ENCODE data around the gene HS3ST3A1.

HS3ST3A1 gene

DNA sequence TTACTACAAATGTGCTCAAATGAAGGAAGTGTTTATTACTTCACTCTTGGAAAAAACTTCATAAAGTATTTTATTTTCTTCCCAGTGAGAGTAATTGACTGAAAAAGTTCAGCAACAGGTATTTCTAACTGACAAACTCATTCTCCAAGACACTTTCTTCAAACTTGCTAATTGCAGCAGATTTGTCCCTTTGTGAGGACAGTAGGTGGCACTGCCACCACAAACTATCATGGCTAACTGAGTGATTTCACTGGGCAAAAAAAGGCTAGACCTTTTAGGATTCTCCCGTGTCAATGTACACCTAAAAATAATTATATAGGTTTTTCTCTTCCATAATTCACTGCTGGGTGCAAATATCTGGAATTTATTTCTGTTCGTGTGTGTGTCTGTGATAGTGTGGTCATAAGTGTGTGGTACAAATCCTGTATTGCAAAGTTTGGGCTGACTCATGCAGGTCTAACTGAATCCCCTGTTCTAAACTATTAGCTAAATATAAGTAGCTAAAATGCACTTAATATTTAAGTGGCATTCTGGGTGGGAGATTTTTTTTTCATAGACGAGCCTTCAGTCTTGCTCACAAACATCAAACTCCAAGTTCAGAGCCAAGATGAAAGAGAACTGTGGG lies 3.9 kb downstream of the HS3ST3A1 start:
- Histone ChIP-seq H3K9me3 (ENCODE audit: control insufficient read depth, insufficient read depth, low read length) (no peaks in the 10 kb centered on the region), H3K27me3 (ENCODE audit: control insufficient read depth, insufficient read depth, low read length) (peaks cover 12% of the 10 kb centered on the region), H3K4me1 (ENCODE audit: control insufficient read depth, insufficient read depth, low read length) (peaks cover under 1% of the 10 kb centered on the region), H3K36me3 (ENCODE audit: control insufficient read depth, insufficient read depth, low read length) (peaks cover 4% of the 10 kb centered on the region), H3K9ac (ENCODE audit: low read depth, low read length) (no peak overlapping the region), H3K4me3 (ENCODE audit: low read depth, low read length) (no peak overlapping the region)

DNA sequence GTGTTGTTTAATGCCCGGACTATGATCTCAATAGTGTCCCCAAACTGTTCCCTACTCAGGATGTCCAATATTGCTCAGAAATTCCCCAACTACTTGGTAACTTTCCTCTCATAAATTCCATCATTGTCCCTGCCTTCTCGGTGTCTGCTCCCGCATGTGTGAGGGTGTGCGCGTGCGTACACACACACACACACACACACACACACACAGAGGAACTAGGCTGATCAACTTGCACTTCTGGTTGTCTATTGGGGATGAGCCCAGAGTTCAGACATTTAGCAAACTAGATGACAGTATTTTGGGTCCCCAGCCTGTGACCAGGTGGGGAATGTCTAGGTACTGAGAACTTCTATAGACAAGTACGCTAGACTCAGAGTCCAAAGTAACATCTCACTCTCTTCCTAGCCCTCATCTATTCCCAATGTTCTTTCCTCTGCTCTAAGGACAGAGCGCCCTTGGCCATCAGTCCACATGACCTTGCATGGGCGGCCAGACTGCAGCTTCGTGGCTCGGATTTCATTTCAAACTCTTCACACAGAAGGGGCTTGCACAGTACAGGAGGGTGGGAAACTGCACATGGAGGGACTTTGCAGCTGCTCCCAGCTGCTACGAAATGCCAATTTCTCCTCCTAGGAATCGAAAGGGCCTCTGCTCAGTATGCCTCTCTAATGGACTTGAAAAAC lies 5.3 kb downstream of the HS3ST3A1 start:
- Histone ChIP-seq H3K9me3 (ENCODE audit: control insufficient read depth, insufficient read depth, low read length) (no peaks in the 10 kb centered on the region), H3K36me3 (ENCODE audit: control insufficient read depth, insufficient read depth, low read length) (peaks cover 3% of the 10 kb centered on the region), H3K9ac (ENCODE audit: low read depth, low read length) (no peak overlapping the region), H3K4me1 (ENCODE audit: control insufficient read depth, insufficient read depth, low read length) (no peaks in the 10 kb centered on the region), H3K4me3 (ENCODE audit: low read depth, low read length) (no peak overlapping the region), H3K27me3 (ENCODE audit: control insufficient read depth, insufficient read depth, low read length) (peaks cover 12% of the 10 kb centered on the region)

DNA sequence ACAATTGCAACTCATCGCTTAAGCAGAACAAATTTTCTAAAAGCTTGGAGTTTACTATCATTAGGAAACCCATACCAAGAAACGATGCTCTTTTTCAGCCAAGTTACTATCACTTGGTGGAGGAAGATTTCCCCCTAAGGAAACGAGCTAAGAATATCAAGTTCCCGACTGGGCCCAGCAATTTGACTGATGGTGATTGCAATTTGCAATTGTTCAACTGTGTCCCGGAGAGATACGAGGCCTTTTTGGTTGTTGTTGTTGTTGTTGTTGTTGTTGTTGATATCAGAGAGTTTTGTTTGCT lies 6.2 kb downstream of the HS3ST3A1 start:
- Histone ChIP-seq H3K9me3 (ENCODE audit: control insufficient read depth, insufficient read depth, low read length) (no peaks in the 10 kb centered on the region), H3K4me3 (ENCODE audit: low read depth, low read length) (no peak overlapping the region), H3K4me1 (ENCODE audit: control insufficient read depth, insufficient read depth, low read length) (no peaks in the 10 kb centered on the region), H3K9ac (ENCODE audit: low read depth, low read length) (no peak overlapping the region), H3K27me3 (ENCODE audit: control insufficient read depth, insufficient read depth, low read length) (peaks cover 10% of the 10 kb centered on the region), H3K36me3 (ENCODE audit: control insufficient read depth, insufficient read depth, low read length) (no peaks in the 10 kb centered on the region)

DNA sequence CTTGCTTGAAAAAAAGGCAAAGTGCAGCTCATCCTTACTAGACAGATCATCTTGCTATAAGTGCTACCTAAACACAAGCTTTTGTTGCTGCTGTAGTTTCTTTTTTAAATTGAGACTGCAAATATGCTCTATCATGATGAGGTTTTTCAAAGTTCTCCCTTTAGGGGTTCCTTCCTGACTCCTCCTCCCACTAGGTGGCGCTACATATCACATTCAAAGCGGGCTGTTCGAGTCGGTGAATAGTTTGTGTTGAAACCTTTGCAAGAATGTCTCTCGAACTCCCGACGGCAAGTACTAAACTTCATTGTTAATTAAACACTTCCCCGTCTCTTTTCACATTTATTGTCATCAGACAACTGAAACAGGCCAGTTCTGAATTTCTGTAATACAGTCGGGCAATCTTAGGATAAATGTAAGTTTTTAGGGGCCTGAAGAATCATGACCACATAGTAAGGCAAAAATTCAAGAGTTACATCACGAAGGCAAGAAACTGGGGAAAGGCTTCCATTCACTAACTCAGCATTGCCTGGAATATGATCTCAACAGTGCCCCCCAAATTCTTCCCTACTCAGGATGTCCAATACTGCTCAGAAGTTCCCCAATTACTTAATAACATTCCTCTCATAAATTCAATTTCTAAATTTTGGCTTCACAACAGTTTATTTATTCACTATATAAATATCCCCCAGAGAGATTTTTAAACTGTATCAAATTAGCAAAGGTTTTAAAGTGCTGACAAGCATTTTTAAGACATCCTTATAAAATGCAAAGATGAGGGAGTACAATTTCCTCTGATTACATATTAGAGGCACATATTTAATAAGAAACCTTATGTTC lies 6.7 kb downstream of the HS3ST3A1 start:
- Histone ChIP-seq H3K27me3 (ENCODE audit: control insufficient read depth, insufficient read depth, low read length) (peaks cover 5% of the 10 kb centered on the region), H3K9me3 (ENCODE audit: control insufficient read depth, insufficient read depth, low read length) (no peaks in the 10 kb centered on the region), H3K9ac (ENCODE audit: low read depth, low read length) (no peak overlapping the region), H3K4me1 (ENCODE audit: control insufficient read depth, insufficient read depth, low read length) (no peaks in the 10 kb centered on the region), H3K36me3 (ENCODE audit: control insufficient read depth, insufficient read depth, low read length) (no peaks in the 10 kb centered on the region), H3K4me3 (ENCODE audit: low read depth, low read length) (no peak overlapping the region)

DNA sequence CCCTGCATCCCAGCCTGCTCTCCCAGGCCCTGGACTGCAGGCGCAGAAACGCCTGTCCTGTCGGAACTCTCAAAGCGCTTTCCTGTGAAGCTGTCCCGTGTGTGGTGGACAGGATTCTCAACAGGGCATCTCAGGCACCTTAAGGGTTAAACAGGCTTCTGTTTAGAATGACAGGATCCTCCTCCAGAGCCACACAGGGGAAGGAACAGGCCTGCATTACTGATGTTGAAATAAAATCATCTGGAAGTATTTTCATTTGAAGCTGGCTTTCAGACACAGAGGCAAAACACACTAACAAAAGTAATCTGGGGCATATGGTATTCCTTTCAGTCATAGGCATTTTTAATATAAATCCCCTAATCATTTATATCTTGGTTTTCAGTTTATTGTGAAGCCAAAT lies 7.4 kb downstream of the HS3ST3A1 start:
- Histone ChIP-seq H3K36me3 (ENCODE audit: control insufficient read depth, insufficient read depth, low read length) (no peaks in the 10 kb centered on the region), H3K9ac (ENCODE audit: low read depth, low read length) (no peak overlapping the region), H3K4me3 (ENCODE audit: low read depth, low read length) (no peak overlapping the region), H3K27me3 (ENCODE audit: control insufficient read depth, insufficient read depth, low read length) (no peaks in the 10 kb centered on the region), H3K9me3 (ENCODE audit: control insufficient read depth, insufficient read depth, low read length) (no peaks in the 10 kb centered on the region), H3K4me1 (ENCODE audit: control insufficient read depth, insufficient read depth, low read length) (no peaks in the 10 kb centered on the region)

DNA sequence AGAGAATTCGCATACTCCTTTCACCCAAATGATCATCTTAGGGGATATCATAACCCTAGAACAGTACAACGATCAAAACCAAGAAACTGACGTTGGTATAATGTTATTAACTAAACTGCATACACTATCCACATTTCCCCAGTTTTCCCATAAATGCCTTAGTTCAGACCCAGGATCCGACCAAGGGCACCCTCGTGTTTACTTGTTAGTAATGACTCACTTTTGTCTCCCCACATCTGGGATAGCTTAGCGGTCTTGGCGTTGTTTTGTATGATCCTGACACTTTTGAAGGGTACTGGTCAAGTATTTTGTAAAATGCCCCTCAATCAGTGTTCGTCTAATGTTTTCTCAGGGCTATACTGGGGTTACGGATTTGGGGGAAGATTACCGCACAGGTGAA lies 8.0 kb downstream of the HS3ST3A1 start:
- H3K4me3 ChIP-seq (ENCODE audit: low read depth, low read length) = no peak overlapping the region
- no peaks in the 10 kb centered on the region for H3K9me3 ChIP-seq (ENCODE audit: control insufficient read depth, insufficient read depth, low read length)
- H3K27me3 ChIP-seq (ENCODE audit: control insufficient read depth, insufficient read depth, low read length) = no peaks in the 10 kb centered on the region
- no peaks in the 10 kb centered on the region for H3K36me3 ChIP-seq (ENCODE audit: control insufficient read depth, insufficient read depth, low read length)
- no peaks in the 10 kb centered on the region for H3K4me1 ChIP-seq (ENCODE audit: control insufficient read depth, insufficient read depth, low read length)
- no peak overlapping the region for H3K9ac ChIP-seq (ENCODE audit: low read depth, low read length)

GRCh38 chr17:13593021-13593751 lies 8.5 kb downstream of the HS3ST3A1 start:
- Histone ChIP-seq H3K9ac (ENCODE audit: low read depth, low read length) (no peak overlapping the region), H3K27me3 (ENCODE audit: control insufficient read depth, insufficient read depth, low read length) (no peaks in the 10 kb centered on the region), H3K9me3 (ENCODE audit: control insufficient read depth, insufficient read depth, low read length) (no peaks in the 10 kb centered on the region), H3K4me3 (ENCODE audit: low read depth, low read length) (no peak overlapping the region), H3K36me3 (ENCODE audit: control insufficient read depth, insufficient read depth, low read length) (no peaks in the 10 kb centered on the region), H3K4me1 (ENCODE audit: control insufficient read depth, insufficient read depth, low read length) (no peaks in the 10 kb centered on the region)

DNA sequence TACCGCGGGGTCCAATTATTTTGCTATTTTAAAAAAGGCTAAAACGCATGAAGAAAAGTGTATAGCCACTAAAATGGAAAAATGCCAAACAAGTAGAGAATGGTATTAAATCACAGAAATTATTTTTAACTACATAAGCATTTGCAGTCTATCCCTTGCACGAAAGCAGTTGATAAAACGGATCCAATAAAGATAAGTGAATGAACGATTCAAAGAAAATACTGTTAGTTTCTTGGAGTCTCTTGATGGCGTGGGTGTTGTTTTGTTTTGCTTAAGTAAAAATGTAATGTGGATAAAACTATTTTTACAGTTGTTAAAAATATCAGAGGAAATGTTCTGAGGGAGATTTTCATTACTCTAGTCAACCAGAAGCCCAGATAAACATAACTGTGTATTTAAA lies 9.3 kb downstream of the HS3ST3A1 start:
- Histone ChIP-seq H3K4me1 (ENCODE audit: control insufficient read depth, insufficient read depth, low read length) (no peaks in the 10 kb centered on the region), H3K9me3 (ENCODE audit: control insufficient read depth, insufficient read depth, low read length) (no peaks in the 10 kb centered on the region), H3K9ac (ENCODE audit: low read depth, low read length) (no peak overlapping the region), H3K27me3 (ENCODE audit: control insufficient read depth, insufficient read depth, low read length) (no peaks in the 10 kb centered on the region), H3K36me3 (ENCODE audit: control insufficient read depth, insufficient read depth, low read length) (no peaks in the 10 kb centered on the region), H3K4me3 (ENCODE audit: low read depth, low read length) (no peak overlapping the region)

GRCh38 chr17:13590441-13590840 lies 11.3 kb downstream of the HS3ST3A1 start:
- Histone ChIP-seq H3K36me3 (ENCODE audit: control insufficient read depth, insufficient read depth, low read length) (no peaks in the 10 kb centered on the region), H3K9ac (ENCODE audit: low read depth, low read length) (no peak overlapping the region), H3K4me1 (ENCODE audit: control insufficient read depth, insufficient read depth, low read length) (no peaks in the 10 kb centered on the region), H3K4me3 (ENCODE audit: low read depth, low read length) (no peak overlapping the region), H3K27me3 (ENCODE audit: control insufficient read depth, insufficient read depth, low read length) (no peaks in the 10 kb centered on the region), H3K9me3 (ENCODE audit: control insufficient read depth, insufficient read depth, low read length) (no peaks in the 10 kb centered on the region)

GRCh38 chr17:13589658-13590057 lies 12.1 kb downstream of the HS3ST3A1 start:
- Histone ChIP-seq H3K4me1 (ENCODE audit: control insufficient read depth, insufficient read depth, low read length) (peaks cover under 1% of the 10 kb centered on the region), H3K9ac (ENCODE audit: low read depth, low read length) (no peak overlapping the region), H3K4me3 (ENCODE audit: low read depth, low read length) (no peak overlapping the region), H3K9me3 (ENCODE audit: control insufficient read depth, insufficient read depth, low read length) (no peaks in the 10 kb centered on the region), H3K36me3 (ENCODE audit: control insufficient read depth, insufficient read depth, low read length) (no peaks in the 10 kb centered on the region), H3K27me3 (ENCODE audit: control insufficient read depth, insufficient read depth, low read length) (no peaks in the 10 kb centered on the region)

DNA sequence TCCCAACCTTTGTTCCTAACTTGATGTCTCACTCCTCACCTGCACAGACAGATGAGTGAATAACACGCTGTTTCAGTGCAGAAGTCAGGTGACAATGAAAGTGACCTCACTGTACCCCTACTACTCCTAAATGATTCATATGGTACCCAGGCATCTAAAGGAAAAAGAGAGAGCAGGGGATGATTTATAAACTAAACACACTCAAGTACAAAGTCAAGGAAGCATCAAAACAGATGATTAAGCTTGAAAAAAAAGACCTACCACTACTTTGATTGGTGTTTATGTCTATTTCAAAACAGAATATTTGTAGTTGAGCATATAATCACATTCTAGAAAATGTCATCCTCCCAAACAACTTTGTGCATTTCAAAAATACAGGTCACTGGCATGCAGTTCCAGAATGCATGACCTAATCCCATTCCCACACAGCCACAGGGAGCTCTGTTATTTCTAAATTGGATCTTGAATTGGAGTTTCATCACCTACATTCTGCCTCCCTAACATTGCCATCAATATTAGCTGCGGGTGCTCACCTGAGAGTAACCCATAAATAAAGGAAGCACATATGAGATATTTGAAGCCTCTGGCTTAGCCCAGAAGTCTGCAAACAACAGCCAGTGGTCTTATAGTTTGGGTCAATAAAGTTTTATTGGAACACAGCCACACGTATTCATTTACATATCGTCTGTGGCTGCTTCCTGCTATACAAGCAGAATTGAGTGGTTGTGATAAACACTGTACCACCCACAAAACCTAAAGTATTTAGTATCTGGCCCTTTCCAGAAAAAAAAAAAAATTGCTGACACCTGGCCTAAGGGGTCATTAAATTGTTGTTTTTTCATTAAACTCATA lies 14.0 kb downstream of the HS3ST3A1 start:
- no peaks in the 10 kb centered on the region for H3K9me3 ChIP-seq (ENCODE audit: control insufficient read depth, insufficient read depth, low read length)
- H3K36me3 ChIP-seq (ENCODE audit: control insufficient read depth, insufficient read depth, low read length) = no peaks in the 10 kb centered on the region
- H3K4me1 ChIP-seq (ENCODE audit: control insufficient read depth, insufficient read depth, low read length) = peaks cover 2% of the 10 kb centered on the region
- H3K4me3 ChIP-seq (ENCODE audit: low read depth, low read length) = no peak overlapping the region
- no peak overlapping the region for H3K9ac ChIP-seq (ENCODE audit: low read depth, low read length)
- H3K27me3 ChIP-seq (ENCODE audit: control insufficient read depth, insufficient read depth, low read length) = no peaks in the 10 kb centered on the region

All from iPS-15b (cell line).